ENCODE results near the gene MMP21.
A peak's percentile ranks its signal among the peaks of the same experiment; 100 is the strongest.

The MMP21 gene, protein sequence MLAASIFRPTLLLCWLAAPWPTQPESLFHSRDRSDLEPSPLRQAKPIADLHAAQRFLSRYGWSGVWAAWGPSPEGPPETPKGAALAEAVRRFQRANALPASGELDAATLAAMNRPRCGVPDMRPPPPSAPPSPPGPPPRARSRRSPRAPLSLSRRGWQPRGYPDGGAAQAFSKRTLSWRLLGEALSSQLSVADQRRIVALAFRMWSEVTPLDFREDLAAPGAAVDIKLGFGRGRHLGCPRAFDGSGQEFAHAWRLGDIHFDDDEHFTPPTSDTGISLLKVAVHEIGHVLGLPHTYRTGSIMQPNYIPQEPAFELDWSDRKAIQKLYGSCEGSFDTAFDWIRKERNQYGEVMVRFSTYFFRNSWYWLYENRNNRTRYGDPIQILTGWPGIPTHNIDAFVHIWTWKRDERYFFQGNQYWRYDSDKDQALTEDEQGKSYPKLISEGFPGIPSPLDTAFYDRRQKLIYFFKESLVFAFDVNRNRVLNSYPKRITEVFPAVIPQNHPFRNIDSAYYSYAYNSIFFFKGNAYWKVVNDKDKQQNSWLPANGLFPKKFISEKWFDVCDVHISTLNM

DNA sequence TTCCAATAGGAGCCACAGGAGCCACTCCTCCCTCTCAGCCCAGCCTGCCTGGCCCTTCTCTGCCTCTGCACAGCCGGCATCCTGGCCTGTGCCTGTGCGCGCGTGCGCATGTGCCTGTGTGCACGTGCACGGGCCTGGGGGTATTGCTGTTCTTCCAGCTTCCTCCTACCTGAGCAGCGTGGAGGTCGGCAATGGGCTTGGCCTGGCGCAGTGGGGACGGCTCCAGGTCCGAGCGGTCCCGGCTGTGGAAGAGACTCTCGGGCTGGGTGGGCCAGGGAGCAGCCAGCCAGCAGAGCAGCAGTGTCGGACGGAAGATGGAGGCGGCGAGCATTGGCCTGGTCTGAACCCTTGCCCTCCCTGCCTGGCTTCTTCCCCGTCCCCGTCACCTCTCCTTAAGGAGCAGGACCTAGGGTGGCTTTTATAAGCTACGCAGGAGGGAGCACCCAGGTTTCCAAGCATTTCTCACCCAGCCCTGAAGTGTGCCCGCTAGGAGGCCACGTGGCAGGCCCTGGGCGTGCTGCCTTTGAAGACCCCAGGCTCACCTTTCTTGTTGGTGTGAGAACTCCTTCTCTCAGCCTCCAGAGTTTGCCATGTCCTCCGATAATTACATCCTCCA lies at the start of gene MMP21:
Gene MMP21 (minus strand): TSS at position 331 of the 616 bp plus-strand sequence. CDS start 0 bp downstream, at position 331.
- DNase-seq (ENCODE audit: low read depth): no peak

DNA sequence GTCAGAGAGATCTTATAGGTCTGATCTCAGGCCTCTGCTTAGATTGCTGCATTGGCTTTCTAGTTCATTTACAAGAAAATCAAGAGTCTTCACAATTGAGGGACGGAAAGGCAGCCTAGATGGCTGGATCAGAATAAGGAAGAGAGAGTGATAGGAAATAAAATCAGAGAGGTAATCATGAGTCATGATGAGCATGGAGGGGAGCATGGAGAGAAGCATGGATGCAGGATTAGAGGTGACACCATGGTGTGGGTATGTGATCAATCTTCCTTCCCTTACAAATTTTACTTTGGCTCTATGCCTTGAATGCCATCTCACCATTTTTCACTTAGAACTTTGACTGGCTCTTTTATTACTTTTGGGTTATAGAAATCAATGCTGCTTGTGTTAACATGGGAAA lies 49.1 kb upstream of the MMP21 start:
- DNase-seq (ENCODE audit: low read depth): peak; percentile 15

DNA sequence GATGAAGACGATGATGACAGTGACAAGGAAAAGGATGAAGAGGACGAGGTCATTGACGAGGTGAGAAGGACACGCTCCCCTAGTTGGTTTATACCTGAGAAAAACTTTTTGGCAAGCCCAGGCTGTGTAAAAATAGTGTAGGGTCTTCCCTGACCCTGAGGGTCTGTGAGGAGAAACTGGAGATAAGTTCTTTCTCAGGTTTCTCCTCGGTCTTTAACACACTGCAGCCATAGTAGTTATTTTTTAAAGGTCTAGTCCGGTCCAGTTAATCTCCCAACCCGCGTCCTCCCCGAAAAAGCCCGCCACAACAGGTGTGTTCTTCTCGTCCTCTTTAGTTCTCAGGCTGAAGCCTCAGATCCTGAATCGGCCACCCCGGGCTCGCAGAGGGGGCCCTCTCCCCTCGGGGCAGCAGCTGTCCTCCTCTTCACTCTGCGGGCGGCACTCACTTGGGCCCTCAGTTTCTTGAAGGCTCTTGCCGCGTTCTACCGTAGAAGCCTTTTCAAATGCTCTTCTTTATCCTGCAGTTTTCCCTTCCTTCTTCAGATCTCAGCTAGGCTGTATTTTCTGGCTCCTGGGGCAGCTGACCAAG lies 48.1 kb upstream of the MMP21 start:
- DNase-seq (ENCODE audit: low read depth): no peak

DNA sequence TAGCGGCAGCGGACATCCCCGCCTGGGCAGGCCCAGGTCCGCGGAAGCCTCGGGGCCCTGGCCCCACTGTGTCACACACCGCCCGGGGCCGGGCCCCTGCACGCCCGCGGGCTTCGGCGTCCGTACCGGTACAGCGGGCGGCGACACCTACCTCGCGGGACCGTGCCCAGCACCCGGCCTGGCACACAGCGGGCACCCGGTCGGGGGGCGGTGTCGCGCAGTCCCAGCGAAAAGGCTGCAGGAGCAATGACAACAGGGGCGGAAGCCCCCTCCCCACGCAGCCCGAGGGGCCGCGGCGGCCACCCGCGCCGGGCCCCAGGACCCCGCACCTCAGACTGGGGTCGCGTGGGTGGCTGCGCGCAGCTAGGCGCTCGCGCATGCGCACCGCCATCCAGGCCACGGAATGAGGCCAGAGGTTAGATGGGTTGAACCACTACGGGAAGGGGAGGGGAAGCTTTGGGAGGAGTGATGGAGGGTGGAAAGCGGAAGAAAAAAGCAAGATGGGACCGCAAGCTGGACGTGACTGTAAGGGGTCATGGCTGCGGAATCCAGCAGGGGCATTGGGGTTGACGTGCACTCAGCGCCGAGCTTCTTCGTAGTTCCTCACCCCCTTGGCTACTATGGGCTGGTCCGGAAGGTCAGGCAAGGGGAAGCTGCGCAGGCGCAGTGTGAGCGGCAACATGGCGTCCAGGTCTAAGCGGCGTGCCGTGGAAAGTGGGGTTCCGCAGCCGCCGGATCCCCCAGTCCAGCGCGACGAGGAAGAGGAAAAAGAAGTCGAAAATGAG lies 47.4 kb upstream of the MMP21 start, which contains the start of the genes BCCIP and UROS:
Gene BCCIP (plus strand): TSS at position 669 of the 785 bp plus-strand sequence. CDS start 12 bp downstream, at position 681.
Gene UROS (minus strand): TSS at position 381 of the 785 bp plus-strand sequence. CDS start 6,759 bp downstream, outside the sequence.
- DNase-seq (ENCODE audit: low read depth): peak; percentile 81

DNA sequence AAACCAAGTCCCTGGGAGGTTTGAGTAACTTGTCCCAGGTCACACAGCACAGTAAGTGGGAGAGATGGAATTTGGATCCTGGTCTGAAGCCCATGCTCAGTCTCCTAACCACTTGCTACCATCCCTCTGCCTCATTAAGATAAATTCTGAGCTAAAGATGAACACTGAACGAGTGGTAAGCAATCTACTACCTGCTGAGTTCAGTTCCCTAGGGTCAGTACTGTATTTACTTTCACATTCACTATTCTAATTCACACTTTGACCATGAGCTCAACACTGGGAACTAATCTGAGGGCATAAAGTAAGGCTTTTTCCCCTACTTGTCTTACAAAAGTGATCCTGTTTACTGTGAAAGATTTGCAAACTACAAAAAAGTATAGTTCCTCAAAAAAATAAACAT lies 45.1 kb upstream of the MMP21 start:
- DNase-seq (ENCODE audit: low read depth): no peak

DNA sequence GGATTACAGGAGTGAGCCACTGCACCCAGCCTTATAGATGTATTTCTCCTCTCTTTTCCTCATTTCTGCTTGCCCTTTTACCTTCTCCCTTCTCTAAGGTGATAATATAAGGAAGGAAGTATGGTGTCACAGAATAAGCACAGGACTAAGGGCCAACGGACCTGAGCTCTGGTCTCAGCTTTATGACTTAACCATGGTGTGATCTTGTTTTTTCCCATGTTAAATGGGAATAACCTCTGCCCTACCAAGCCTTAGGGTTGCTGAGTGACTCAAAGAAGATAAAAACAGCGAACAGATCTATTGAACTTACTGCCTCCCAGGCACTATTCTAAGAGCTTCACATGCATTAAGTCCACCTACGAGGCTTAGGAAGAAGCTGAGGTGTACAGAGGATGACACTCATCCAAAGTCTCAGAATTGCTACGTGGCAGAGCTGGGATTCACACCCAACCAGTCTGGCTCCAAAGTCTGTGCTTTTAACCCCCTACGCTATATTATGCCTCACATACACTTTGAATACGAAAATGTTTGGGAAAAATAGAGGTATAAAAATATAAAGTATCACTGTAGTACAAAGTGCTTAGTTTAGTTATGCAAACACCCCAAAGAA lies 41.8 kb upstream of the MMP21 start:
- no peak for DNase-seq (ENCODE audit: low read depth)

DNA sequence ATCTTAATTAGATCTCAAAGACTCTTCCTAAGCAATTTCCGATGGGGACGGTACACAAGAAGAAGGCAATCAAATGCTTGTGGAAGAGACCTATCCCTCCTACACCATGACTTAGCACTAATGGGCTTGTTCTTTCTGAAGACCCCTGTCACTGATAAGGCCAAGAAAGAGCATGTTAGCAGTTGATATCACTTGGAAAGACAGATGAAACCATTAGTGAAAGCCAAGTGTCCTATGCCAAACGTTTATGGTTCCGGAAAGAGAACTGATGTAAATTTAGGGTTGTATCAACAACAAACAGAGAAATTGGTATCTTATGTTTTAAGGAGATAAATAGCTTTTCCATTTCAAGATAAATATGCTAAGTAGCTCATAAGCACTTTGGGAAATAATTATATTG lies 40.9 kb upstream of the MMP21 start:
- DNase-seq (ENCODE audit: low read depth): no peak

DNA sequence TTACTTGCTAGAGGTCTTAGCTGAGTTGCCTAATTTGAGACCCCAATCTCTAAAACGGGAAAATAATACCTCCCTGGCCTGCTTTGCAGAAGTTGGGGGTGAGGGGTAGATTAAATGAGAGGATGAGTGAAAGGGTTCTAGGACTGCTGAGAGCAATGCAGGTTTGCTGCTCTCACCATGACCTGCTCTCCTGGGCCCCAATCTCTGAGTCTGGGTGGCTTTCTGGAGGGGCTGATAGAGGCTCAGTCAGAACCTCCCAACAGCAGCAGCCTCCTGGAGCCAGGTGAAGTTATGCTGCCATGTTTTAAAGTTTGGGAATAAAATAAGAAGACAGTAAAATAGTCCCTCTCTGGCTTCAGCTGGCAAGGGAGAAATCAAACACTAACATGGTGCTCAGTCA lies 40.1 kb upstream of the MMP21 start:
- DNase-seq (ENCODE audit: low read depth): no peak

DNA sequence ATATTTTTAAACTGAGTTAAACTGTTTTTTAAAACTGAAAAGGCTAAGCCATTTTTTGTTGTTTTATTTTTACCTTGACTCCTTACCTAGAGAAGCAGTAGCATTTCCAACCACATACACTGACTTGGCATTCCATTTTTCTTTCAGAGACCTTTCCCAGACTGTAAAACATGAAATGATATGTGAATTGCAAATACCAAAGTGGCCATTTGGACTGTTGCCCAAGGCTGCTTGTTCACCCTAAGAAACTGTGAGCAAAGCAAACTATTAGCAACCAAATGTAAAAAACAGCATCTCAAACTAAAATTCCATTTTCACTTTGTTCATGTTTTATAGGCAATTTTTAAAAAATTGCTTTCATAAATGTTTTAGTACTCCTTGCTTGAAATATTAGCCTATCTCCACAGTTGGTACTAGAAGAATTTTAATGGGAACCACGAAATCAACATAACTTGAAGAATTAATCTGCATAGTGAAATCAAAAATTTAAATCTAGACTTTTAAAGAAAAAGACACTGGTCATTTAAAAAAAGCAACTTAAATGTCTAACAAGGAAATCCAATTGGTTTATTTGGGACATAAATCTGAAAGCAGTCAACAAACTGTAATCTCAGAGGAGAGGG lies 36.6 kb upstream of the MMP21 start:
- DNase-seq (ENCODE audit: low read depth): peak; percentile 83

DNA sequence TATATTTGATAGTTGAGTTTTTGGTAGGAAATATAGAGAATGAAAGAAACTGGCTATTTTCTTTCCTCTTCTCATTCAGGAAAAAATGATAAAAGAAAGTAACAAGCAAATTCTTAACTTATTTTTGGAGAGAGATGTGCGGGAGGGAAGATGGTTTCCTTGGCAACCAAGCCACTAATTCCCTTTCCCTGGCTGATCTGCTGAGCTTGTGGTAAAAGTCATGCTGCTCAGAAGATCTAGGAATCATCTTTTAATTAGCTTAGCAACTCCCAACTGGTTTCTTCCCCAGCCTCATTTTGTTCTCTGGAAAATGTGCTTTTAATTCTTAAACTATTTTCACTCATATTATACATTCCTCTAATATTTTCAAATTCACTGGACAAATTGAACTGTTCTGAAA lies 35.6 kb upstream of the MMP21 start:
- DNase-seq (ENCODE audit: low read depth): peak; percentile 9

DNA sequence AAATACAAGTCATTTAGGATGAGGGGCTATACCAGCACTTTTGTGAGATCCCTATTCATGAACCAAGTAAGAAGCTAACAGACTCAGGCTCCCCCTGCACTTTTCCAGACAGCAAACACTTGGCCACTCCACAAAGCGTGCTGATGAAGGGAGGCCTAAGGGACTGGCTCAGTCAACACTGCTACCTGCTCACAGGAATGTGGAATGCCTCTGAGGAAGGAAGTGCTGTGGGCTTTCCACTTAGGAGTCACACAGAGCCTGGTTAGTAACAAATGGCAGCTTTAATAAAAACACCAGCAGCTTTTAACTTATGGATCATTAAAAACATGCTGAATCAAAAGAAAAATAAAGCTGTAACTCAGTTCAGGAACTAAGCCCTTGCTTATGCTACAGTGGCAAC lies 32.4 kb upstream of the MMP21 start:
- no peak for DNase-seq (ENCODE audit: low read depth)

DNA sequence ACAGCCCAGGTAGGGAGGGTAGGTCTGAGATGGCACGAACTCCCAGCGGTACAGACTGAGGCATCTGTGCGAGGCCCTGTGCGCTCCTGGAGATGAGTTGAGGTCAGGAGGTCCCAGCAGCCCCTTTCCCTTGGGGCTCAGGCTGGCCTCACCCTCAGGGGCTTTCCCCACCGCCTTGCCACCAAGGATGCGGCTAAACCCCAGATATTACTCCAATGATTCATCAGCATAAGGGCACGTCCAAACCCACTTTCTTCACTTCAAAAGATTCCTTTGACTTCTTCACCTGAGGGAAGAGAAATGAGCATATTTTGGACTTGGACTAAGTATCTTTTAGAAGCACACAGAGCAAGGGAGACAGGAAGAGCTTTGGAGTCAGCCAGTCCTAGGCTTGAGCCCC lies 27.1 kb upstream of the MMP21 start:
- no peak for DNase-seq (ENCODE audit: low read depth)

DNA sequence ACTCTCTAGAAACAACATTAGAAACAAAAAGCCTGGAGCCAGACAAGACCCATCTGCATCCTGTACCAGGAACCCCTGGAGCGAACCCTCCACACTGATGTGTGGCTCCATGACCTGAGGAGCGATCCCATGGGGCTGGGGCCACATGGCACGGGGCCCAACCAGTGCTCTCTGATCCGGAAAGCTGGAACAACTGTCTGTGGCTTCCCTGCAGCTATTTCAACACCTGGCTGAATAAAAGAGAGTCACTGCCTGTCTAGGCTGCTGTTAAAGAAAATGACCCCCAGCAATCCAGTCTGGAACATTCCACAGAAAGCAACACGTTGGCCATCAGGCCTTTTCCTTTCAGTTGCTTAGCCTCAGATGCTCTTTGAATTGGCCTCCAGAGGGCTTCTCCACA lies 26.5 kb upstream of the MMP21 start:
- DNase-seq (ENCODE audit: low read depth): no peak

DNA sequence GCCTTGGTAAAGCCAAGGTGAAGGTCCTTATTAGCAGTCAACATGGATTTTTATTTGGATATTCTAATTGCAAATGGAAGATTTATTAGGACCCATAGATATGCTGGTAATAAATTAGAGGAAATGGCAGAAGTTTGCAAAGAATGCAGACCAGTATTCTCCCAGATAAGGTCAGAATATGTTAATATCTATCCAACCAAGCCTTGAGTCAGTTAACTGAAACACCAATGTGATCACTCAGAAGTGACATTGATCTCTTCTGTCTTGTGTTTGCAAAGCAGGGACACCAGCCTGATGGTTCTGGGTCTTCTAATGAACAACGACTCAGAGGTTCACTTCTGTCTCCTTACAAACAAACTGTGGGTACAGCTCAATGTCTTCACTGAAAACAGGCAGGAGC lies 26.0 kb upstream of the MMP21 start:
- no peak for DNase-seq (ENCODE audit: low read depth)

DNA sequence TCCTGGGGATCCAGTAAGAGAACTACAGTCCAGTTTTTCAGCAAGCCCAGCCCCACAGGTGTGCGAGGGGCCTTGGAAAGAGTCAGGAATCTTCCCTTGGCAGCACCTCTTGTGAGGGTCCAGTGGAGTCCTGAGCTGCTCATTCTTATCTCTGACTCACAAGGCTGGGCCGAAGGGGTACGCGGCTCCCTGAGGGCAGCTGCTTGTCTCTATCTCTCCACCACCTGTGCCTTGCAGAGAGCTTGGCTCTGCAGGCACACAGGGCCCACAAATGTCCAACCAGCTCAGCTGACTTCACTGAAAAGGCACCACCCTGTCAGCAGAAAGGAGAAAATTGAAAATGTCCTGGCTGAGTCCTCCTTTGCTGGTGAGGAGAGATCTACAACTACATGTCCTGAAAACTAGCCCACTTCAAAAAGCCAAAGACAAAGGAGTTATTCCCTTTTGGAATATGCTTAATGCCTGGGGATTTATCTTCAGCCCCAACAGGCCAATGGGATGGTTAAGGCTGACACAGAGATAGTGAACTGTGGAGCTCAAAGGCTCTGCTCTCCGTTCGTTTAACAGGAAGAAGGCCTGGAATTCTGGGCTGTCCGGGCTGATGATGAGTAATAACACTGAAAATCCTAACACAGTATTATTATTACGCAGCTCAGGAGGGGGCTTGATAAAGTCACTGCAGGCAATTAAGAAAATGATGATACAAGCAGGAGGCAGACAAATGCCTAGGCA lies 24.0 kb upstream of the MMP21 start:
- DNase-seq (ENCODE audit: low read depth): peak; percentile 48

DNA sequence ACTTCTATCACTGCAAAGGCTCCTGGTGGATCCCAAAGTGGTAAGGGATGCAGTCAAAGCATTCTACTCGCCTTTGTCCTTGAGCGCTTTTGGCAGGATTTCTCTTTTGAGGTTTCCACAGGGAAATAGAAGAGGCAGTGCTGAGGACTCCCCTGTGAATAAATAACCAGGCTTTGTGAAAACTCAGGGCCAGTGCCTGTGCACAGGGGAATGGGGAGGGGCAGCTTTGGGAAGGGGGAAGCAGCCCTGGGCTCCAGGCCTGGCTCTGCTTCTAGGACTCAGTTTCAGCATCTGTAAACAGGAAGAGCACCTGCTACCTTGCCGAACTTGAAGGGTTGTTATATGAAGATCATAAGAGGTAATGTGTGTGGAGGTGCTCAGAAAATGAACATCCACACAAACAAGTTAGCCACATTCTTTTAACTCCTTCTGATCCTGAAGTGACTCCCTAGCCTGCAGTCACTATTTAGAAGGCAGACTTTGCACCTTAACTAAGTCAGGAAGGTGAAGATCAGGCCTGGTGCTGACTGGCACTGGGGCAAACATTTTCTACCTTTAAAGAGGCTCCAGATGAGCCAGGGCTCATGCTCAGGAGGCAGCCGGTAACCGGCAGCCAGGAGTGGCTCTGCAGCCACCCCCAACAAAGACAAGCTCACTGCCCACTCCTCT lies 22.5 kb upstream of the MMP21 start:
- no peak for DNase-seq (ENCODE audit: low read depth)

DNA sequence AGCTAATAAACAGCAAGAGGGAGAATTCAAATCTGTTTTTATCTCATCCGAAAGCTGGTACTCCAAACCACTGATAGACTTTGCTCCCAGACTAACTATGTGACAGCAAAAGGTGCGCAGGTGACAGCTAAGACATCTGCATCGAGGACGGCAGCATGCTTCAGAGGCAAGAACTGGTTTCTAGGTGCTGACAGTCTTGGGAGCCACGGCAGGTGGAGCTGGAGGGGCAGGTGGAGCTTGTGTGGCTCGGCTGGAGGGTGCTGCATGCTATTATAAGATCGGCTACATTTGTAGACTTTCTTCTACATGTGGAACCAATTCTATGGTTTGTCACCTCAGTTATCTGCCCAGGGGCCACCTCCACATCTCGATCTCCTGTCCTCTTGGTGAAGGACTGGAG lies 21.8 kb upstream of the MMP21 start:
- no peak for DNase-seq (ENCODE audit: low read depth)

DNA sequence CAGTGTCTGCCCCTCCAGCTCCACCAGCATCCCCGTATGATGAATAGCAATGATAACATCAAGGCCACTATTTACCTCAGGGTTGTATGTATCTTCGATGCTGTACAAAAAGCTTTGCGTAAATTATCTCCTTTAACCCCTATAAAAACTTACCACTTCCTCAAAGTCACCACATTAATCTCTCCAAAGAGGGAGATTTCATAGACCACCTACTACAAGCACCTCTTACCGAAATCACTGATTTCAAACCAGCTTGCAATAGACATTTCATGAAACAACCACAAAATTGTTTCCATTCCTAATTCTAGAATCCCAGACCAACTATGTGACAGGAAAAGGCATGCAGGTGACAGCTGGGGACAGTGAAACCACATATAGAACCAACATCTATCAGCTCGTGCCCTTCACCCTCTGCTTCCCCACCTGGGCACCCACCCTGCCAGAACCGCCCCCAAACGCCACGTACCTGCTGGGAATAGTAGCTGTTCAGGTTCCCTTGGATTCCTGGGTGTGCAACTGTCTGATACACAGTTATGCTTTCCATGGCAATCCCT lies 20.1 kb upstream of the MMP21 start:
- DNase-seq (ENCODE audit: low read depth): no peak

DNA sequence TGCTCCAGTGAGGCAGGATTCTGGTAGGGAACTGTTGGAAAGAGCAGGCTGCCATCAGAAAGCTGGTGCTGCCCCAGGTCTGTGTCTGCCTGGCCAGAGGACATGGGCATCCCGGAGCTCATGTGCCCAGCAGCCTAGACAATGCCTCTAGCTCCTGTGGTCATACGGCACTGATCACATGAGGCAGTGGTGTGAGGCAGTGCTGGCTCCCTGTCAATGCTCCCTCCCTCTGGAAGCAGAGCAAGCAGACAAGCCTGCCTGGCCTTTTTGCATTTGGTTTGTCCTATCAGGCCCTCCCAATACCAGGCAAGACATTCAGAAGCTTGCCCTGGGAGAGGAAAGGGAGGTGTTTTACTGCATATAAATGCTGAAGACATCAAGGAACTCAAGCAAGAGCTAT lies 19.5 kb upstream of the MMP21 start:
- DNase-seq (ENCODE audit: low read depth): no peak

All from amniotic epithelial cell (primary cell).